Forelimb muscle (tissue), 1 donor: ENCODE results near the gene MRPL36. TPM values are rescaled to one million over a fixed set of nuclear protein-coding genes. Genes with fewer than 3 reads are reported as not detected.

Experiments
- DNase-seq: peaks from one replicate; pipeline ENCODE4 v3.0.0-alpha.2; 2013; ENCODE audit warnings: low read depth
- polyA plus RNA-seq: library from polyadenylated mRNA; unstranded; fragments of 120-200 nt; gene quantifications from one replicate; pipeline ENCODE4 v1.2.1, GENCODE V29; 2013; ENCODE audit not compliant: insufficient read length

MRPL36 gene
- polyA plus RNA-seq, 1 donor, result 30.9 TPM

DNA sequence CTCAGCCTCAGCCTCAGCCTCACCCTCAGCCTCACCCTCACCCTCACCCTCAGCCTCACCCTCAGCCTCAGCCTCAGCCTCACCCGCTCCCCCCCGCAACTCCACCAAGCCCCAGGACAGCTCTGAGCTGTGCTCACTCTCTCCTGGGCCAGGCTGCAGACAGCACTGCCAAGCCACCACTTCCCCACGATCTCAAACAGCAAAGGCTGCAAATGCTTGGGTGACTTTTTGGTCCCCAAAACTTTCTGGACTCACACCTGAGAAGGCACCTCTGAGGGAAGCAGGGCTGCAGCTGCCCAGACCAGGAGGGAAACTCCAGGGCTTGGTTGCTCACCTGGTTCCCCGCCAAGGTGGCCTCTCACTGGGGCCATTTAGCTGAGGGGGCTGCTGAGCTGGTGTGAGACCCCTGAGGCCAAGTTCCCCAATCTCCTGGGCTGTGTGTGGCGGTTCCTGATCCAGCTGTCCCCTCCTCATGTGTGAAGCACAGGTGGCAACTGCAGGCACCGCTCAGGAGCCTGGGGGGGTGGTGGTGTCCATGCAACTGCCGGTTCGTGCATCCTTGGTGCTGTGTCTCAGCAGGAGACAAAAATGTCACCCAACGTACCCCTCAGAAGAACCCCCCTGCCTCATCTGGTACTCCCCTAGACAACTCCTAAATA lies 17.8 kb downstream of the MRPL36 start:
- DNase-seq, result no peak

DNA sequence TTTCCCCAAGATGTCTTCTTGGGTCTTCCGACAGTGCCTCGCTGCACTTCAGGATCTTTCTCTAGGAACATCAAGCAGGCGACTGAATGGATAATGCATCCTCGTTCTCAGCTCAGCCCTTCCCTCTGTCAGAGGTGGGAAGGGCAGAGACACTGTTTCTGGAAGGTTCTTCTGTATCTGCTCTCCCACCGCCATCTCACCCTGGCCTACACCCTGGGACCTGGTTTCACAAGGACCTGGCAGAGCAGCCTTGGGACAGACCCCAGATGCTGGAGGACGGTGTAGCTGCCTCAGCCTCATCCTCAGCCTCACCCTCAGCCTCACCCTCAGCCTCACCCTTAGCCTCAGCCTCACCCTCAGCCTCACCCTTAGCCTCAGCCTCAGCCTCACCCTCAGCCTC lies 18.5 kb downstream of the MRPL36 start:
- no peak for DNase-seq

DNA sequence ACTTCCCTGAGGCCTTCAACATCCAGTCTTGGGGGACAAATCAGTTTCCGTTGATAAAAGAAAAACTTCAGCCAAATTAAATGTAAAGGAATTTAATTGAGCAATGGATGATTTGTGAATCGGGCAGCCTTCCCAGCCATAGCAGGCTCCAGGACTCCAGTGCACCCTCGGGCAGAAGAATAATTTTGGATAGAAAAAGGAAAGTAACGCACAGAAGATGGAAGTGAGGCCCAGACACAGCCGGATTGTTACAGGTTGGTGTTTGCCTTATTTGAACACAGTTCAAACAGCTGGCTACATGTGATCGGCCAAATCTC lies 19.1 kb downstream of the MRPL36 start:
- DNase-seq, result no peak

DNA sequence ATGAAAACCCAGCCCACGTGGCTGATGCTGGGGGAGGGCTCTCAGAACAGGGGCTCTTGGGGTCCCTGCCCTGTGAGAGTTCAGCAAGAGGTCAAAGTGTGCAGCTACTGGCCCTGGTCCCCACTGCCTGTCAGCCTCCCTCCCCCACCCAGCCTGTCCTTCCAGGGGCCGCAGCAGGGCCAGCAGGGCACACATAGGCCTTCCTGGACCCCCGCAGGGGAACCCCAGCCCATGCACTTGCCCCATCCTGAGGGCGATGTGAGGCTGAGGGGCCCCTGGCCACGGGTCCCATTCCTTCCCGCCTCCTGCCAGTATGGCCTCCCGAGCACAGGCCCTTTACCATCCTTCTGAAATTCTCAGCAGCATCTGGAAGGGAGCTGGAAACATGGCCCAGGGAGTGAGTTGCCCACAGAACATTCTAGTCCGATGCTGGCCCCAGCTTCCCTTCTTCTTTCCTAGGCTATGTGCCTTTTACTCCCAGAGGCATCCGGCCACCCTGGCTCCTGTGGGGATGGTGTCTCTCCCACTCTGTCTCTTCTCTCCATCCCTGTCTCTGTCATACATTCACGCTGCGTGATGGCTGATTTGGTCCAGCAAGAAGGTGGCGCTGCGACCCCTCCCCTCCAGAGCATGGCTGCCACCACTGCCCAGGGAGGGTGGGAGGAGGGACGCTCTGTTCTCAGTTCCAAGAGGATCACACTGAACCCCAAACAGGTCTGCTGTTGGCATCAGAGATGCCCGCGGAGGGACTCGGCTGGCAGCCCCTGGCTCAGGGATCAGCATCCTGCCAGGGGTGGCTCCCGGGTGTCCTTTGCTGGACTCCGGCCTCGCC lies 19.6 kb downstream of the MRPL36 start:
- no peak for DNase-seq

DNA sequence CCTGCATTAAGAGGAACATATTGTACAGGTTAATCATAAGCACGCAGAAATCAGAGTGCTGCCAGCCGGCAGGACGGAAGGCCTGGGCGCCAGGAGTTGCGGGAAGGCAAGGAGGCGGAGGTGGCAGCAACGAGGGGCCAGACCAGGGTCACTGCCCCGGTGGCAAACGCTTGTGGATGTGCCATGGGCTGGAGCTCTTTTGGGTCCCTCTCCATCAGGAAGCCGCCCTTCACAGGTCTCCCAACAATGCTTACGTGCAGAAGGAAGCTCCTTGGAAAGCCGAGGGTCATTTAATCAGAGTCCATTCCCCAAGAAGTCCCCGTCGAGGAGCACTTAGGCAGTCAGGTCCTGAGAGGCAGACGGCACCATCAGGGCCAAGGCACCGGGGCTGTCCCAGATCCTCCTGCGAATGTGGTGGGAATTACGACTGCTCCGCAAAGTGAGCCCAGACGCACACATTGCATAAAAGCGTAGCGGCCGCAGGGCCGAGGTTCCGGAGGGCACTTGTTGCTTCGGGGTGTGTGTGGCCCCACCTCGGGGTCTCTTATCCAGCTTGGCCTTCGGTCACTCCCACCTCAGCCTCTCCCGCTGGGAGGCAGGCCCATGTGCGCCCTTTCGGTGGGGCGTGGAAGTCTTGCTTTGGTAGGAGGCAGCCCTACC lies 20.5 kb downstream of the MRPL36 start:
- no peak for DNase-seq

DNA sequence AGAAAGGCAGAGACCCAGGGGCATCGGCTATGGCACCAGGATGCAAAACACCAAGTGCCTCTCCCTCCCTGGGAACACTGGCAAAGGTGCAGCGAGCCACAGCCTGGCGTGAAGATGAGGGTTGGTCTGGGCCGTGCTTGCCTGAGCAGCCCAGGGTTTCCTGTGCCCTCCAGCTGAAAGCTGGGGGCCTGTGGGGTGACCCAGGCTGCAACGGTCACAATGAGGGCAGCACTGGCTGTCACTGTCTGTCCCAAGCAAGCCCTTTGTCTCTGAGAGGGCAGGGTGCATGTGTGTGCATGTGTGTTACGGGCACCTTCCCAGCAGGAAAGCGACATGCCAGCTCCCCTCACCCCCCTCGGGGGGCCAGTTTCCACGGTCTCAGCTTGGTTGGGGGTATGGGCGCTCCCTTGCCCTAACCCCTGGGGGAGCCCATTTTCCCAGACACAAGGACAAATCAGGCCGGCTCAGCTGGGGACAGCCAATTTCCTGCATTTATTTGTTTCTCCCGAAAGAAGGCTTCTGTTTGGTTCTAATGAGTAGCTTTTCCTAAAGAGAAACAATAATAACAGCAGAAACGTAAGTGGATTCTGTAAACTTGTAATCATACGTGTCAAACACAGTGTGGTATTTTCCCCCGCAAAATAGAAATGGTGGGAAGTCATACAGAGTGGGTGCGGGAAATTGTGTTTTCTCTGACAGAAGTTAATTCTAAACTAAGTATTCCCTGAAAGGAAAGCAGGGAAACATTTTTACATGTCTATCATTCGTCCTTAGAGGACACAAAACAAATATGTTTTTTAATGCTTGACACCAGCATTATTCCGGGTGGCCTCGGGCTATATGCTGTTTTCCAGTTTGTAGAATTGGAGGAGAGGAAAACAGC lies 21.3 kb downstream of the MRPL36 start:
- no peak for DNase-seq

DNA sequence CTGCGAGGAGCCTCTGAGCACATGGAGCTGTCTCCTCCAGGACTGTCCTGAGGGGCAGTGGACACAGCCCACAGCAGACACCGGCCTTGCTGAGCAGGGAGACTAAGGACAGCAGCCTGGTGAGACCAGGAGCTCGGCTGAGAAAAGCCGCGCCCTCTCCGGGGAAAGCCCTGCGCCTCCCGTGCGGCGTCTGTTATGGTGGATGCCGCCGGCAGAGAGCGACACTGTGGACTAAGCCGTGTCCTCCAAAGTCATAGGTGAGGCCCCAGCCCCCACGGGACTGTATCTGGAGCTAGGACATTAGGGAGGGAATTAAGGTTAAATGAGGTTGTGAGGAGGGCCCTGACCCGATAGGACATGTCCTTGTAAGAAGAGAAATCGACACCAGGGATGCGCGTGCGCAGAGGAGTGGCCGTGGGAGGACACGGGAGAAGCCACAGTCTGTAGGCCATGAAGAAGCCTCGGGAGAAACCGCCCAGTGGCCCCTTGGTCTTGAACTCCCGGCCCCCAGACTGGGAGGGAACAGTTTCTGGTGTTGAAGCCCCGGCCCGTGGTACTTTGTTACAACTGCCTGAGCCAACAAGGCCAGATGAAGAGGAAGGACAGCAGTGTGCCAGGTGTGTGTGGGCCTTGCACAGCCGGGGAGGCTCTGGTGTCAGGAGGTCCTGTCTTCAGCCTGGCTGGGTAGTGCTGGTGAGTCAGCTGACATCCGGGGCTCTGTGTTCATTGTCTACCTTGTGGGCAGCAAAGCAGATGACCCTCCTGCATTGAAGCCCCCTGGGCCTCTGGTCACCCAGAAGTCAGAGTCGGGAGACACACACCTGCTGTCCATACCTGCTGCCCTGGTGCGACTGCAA lies 22.1 kb downstream of the MRPL36 start:
- no peak for DNase-seq

DNA sequence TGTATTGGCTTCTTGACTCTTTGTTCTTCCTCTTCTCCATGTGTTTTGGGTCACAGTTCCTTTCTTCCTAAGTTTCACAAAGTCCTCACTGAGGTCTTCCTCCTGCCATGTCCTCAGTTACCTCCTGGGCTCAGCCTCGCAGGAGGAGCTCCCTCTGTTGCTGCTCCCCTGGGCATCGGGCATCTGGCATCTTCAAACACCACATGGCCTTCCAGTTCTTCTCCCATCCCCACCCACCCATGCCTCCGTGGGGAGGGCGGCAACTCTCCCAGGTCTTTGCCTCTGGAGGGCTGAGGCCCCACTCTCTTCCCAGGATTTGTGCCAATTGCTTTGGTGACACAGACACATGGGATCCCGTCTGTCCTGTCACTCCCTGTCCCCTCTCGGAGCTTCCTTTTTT lies 22.8 kb downstream of the MRPL36 start:
- no peak for DNase-seq

DNA sequence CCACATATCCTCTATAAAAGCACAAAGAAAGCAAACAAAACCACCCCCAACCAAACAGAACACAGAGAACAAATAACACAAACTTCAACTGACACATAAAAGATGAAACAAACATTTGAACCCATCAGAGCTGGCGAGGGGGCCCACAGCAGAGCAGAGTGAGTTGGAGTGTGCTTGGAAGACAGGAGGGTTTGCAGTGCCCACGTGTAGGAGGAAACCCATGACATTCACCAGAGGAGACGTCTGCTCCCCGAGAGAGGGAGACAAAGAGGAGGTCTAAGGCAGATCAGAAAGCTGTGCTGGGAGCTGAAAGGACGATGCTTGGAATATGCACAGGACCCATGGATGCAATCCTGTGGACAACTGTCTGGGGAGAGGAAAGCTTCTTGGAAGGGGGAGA lies 27.0 kb downstream of the MRPL36 start:
- no peak for DNase-seq

DNA sequence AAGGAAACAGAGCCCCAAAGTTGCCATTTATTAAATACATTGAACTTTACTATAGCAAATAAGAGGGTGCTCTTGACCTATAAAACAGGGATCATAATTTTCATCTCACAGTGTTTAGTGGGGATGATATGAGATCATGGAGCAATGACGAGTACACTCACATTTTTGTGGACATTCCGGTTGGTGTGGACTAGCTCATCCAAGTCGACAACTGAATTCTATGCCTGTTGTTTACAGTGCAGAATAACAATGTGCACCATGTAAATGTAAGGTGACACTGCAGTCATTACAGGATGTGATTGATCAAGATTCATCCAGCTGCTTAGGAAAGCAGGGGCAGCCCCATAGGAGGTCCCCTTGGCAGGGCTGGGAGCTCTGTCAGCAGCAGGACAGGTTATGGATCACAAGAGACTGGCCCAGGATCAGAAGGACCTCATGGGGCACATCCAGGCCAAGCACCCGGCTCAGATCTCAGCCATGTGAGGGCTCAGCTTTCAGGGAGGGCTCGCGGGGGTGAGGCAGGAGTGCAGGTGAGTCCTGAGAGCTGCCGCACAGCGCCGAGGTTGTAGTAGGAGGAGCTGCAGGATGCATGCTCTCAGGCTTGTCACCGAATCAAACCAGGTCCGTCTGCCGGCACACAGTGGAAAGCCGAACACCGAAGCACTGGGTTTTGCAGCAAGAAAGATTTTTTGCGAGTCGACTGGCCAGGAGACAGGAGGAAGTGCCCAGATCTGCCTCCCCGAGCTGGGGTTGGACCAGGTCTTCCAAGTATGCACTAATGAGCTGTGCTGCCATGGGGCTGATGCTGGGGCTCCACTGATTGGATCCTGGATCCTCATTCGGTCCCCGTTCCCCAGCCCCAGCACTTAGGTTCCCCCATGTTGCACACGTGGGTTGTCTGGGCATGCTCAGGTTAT lies 28.2 kb downstream of the MRPL36 start:
- no peak for DNase-seq

DNA sequence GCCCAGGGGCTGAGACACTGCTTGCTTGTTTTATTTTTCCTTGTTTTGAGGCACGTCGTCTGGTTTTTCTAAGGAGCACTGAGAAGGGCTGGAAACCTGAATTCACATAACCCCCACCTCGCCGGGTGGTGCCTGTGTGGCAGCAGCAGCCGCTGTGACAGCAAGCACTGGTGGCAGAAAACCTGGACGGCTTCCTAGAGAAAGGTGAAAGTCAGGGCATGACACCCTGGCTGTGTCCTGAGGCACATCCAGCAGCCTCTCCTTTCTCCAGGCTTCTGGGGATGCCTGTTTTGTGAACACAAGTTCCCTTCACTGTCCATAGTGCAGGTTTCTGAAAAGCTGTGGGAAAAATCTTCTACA lies 29.2 kb downstream of the MRPL36 start:
- DNase-seq, result no peak

DNA sequence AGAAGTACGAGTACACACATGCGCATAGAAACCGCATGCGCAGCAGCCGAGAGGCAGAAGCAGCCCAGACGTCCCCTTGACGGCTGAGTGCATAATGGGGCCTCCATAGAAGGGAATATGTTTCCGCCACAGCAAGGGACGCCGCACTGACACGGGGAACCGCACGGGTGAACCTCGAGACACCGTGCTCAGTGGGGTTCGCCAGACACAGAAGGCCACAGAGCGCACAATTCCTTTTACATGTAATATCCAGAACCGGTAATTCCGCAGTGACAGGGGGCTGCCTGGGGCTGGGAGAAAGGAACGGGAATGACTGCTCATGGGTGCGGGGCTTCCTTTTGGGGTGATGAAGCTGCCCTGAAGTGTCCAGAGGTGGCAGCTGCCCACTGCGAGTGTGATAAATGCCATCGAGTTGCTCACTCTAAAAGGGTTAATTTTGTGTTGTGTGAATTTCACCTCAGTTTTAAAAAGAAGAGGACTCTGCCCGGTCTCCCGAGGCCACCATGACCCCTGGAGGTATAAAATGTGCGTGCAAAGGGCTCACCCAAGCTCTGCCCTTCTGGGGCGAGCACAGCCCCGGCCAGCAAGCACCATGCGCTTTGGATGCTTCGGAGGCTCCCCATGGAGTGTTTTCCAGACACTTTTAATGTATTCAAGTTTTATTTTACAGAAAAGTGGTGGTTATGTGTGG lies 29.7 kb downstream of the MRPL36 start:
- DNase-seq, result no peak

DNA sequence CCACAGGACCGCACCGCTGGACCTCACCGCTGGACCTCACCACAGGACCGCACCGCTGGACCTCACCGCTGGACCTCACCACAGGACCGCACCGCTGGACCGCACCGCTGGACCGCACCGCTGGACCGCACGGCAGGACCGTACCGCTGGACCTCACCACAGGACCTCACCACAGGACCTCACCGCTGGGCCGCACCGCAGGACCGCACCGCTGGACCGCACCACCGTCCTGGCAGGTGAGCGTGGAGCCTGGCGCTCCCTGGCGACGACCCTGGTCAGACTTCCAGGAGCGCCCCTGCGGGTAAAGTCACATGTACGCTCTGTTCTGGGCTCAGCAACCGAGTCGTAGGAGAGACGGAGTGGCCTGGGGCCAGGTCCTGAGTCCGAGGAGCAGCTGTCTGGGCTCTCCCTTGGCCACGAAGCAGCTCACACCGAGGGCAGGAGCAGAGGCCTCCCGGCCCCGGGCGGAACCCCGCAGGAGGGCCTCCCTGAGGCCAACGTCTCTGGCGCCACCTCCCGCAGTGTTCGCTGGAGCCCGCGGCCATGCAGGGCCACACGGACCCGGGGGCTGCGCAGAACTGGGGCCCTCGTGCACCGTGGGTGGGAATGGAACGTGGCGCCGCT lies 30.5 kb downstream of the MRPL36 start:
- no peak for DNase-seq

DNA sequence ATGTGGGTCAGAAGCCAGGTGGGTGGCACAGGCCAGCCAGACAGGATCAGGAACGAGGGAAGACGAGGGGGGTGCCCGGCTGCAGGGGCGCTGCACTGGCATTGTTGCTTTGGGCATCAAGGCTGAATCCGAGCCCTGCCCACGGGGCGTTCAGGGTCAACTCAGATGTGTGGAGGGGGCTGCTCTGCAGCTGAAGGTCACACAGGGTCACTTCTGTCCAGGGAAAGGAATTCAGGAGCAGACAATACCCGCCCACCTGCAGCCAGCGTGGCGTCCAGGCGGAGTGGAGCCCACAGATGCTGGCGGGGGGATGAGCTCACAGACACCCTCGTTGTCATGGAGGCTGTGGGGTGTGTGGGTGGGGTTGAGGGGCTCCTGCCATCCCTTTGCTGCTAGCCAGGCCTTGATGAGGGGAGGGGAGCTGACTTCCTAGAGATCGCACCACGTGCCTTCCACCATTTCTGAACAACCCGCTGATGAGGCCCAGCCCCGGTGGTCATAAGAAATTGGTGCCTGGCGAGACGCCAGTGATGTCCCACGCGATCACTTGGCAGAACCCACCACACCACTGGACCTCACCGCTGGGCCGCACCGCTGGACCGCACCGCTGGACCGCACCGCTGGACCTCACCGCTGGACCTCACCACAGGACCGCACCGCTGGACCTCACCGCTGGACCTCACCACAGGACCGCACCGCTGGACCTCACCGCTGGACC lies 31.2 kb downstream of the MRPL36 start:
- DNase-seq, result no peak

DNA sequence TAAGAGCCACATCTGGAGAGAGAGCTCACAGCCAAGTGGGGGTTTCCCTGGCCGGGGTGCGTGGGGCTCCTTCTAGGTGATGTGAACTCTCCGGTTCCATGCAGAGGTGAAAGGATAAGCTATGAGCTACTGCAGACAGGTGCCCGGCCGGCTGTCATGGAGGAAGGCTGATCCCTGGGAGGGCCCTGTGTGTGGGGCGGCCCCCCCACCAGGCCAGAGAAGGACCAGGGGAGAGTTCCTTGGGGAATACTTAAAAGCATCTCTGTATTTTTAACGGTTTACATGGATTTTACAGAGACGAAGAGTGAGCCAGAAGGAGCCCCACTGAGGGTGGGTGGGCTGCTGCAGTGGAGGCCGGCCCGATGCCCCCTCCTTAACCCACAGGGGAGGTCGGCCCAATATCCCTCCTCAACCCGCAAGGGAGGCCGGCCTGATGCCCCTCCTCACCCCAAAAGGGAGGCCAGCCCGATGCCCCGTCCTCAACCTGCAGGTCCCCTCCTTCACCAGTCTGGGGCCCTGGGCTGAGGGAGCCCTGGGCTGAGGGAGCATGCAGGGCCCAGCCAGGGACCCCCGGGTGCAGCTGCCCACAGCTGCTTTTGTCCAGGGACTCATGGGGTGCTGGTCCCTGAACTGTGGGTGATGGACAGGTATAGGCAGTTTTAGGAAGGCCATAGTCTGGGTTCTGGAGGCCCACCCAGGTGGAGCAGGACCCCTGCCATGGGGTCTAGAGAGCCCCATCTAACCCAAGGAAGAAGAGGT lies 31.9 kb downstream of the MRPL36 start:
- no peak for DNase-seq

DNA sequence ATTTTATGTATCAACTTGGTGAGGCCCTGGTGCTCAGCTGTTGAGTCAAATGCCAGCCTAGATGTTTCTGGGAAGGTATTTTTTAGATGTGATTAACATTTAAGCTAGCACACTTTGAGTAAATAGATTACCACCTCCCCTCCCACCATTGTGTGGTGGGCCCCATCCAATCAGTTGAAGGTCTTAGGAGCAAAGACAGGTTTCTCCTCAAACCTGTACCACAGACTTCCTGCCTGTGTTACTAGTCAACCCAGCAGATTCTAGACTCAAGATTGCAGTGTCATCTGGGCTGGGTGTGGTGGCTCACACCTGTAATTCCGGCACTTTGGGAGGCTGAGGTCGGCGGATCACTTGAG lies 33.8 kb downstream of the MRPL36 start:
- DNase-seq, result no peak

DNA sequence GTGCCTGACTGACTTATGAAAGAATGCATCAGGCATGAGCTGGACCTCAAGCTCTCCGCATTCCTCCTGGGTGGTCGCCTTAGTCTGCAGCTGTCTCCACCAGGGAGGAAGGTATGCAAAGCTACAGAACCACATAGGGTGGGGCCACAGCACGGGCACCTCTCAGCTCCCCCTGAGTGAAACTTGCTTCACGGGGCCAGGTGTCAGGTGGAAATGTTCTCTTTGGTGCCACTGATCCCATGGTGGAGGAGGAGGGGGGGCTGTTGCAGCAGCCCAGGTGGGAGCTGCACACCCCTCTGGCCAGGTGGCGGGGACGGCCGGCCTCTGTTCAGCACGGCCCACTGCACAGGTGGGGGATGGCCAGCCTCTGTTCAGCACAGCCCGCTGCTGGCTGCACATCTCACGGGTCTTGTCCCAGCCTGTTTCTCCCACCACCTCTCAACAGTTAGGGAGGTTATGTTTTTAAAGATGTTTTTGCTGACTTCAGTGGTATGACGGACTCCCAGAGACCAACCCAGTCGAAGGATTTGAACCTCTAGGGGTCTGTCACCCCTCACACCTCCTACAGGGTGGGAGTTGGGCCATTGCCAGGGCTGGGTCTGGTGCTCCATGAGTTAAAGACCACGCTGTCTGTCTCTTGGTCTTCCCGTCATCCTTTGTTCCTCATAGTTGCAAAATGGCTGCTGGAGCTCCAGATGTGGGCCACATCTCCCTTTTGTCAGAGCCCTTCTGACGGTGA lies 34.3 kb downstream of the MRPL36 start:
- no peak for DNase-seq
